ENCODE results near the gene SUCO. TPM values are rescaled to one million over a fixed set of nuclear protein-coding genes. Genes with fewer than 3 reads are reported as not detected.

SUCO gene
- total and polyA plus RNA-seq, 9 donors: 25.4 to 47.4 (median 34.6) TPM

DNA sequence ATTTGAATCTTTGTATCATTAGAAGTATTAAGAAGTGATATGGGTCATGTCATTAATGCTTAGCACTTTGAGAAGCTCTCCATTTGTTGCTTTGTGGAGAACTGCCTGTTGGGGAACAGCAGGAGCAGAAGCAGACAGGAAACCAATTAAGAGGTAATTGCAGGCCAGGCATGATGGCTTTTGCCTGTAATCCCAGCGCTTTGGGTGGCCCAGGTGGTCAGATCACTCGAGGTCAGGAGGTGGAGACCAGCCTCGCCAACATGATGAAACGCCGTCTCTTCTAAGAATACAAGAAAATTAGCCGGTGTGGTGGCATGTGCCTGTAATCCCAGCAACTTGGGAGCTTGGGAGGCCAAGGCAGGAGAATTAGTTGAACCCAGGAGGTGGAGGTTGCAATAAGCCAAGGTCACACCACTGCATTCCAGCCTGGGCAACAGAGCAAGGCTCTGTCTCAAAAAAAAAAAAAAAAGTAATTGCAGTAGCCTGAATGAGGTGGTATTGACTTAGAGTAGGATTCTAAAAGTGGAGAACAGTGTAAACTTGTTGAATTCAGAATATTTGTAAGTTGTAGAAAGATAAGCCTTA is 68.2 kb downstream of the SUCO start:
- no peak overlapping the region for H3K27ac ChIP-seq (ENCODE audit: low read length)
- no peaks in the 10 kb centered on the region for H3K27me3 ChIP-seq (ENCODE audit: control insufficient read depth, insufficient read depth, low read length)
- H3K36me3 ChIP-seq (ENCODE audit: control insufficient read depth, insufficient read depth, low read length): peaks cover 22% of the 10 kb centered on the region
- no peaks in the 10 kb centered on the region for H3K4me1 ChIP-seq (ENCODE audit: control insufficient read depth, insufficient read depth, low read length)
- H3K4me3 ChIP-seq (ENCODE audit: low read length): no peak overlapping the region
- H3K9me3 ChIP-seq (replicated peaks; ENCODE audit: control insufficient read depth, low read depth, low read length): no peaks in the 10 kb centered on the region
- WGBS (ENCODE audit: insufficient coverage): 88% methylated on average over 6 of the region's 6 CpGs
- no peak for DNase-seq

DNA sequence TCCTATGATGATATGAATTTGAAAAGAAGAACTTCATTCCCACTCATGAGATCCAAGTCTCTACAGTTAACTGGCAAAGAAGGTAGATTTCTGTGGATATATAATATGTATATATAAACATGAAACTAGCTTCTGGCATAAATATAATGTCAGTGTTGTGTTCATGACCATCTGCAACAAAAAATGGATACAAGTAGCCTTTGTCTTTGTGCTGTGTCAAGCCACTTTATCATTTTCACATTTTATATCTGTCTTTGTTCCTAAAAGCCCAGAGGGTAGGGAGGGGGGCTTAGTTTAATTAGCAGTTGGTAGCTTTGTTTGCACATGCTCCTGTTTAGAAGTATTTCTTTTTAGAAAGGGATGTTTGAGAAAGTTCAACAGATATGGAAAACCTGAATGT is 69.8 kb downstream of the SUCO start:
- Histone ChIP-seq H3K4me1 (ENCODE audit: control insufficient read depth, insufficient read depth, low read length) (no peaks in the 10 kb centered on the region), H3K36me3 (ENCODE audit: control insufficient read depth, insufficient read depth, low read length) (peaks cover 13% of the 10 kb centered on the region), H3K9me3 (replicated peaks; ENCODE audit: control insufficient read depth, low read depth, low read length) (no peaks in the 10 kb centered on the region), H3K4me3 (ENCODE audit: low read length) (no peak overlapping the region), H3K27ac (ENCODE audit: low read length) (no peak overlapping the region), H3K27me3 (ENCODE audit: control insufficient read depth, insufficient read depth, low read length) (no peaks in the 10 kb centered on the region)
- no peak for DNase-seq

DNA sequence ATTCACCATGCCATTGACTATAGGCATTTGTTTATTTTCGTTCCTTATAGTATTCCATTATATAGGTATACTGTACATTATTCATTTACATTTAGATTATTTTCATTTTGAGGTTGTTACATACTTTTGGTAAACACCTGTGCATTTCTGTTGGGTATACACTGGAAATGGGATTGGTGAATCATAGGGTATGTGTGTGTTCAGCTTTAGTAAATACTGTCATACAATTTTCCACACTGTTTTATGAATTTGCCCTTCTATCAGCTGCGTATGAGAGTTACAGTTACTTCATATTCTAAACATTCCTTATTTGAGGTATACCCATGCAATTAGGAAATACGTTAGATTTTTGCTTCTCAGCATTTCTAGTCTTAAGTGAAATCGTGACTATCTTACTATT is 70.9 kb downstream of the SUCO start:
- H3K4me3 ChIP-seq (ENCODE audit: low read length): no peak overlapping the region
- no peaks in the 10 kb centered on the region for H3K27me3 ChIP-seq (ENCODE audit: control insufficient read depth, insufficient read depth, low read length)
- peaks cover 14% of the 10 kb centered on the region for H3K36me3 ChIP-seq (ENCODE audit: control insufficient read depth, insufficient read depth, low read length)
- no peak for DNase-seq
- H3K4me1 ChIP-seq (ENCODE audit: control insufficient read depth, insufficient read depth, low read length): no peaks in the 10 kb centered on the region
- WGBS (ENCODE audit: insufficient coverage): no CpG with 5 or more reads among the region's 4 CpGs
- H3K9me3 ChIP-seq (replicated peaks; ENCODE audit: control insufficient read depth, low read depth, low read length): no peaks in the 10 kb centered on the region
- H3K27ac ChIP-seq (ENCODE audit: low read length): no peak overlapping the region

DNA sequence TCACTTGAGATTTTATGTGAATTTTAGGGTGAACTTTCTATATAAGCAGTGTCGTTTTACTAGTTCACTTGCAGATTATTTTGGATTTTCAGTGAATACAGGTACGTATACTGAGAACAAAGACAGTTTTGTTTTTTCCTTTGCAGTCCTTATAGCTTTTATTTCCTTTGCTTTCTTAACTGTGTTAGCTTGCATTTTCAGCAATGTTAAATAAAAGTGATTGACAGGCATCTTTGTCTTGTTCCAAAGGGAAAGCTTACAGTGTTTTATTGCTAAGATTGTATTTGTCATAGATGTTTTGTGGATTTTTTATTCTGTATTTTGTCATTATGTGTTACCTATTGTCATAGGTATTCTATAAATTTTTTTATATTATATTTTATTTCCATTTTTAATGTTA is 72.7 kb downstream of the SUCO start:
- no CpG with 5 or more reads among the region's 2 CpGs for WGBS (ENCODE audit: insufficient coverage)
- Histone ChIP-seq H3K27me3 (ENCODE audit: control insufficient read depth, insufficient read depth, low read length) (no peaks in the 10 kb centered on the region), H3K27ac (ENCODE audit: low read length) (no peak overlapping the region), H3K36me3 (ENCODE audit: control insufficient read depth, insufficient read depth, low read length) (peaks cover 16% of the 10 kb centered on the region), H3K9me3 (replicated peaks; ENCODE audit: control insufficient read depth, low read depth, low read length) (no peaks in the 10 kb centered on the region), H3K4me1 (ENCODE audit: control insufficient read depth, insufficient read depth, low read length) (no peaks in the 10 kb centered on the region), H3K4me3 (ENCODE audit: low read length) (no peak overlapping the region)
- no peak for DNase-seq

DNA sequence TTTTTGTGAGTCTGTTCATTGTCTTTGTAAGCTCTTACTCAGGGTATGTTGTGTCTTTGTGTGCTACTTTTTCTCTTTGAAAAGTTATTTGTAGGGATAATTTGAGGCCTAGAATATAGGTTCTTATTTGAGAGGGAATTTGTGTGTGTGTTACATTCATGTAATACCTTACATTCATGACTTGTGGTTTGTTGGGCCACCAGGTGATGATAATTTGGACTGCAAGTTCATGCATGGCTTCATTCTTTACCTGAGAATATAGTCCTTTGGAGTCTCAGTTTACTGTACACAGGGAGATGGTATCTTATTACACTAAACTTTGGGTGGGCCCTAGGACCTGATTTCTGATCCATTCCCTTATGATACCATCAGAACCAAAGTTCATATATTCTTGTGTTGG is 74.2 kb downstream of the SUCO start:
- Histone ChIP-seq H3K36me3 (ENCODE audit: control insufficient read depth, insufficient read depth, low read length) (peaks cover 9% of the 10 kb centered on the region), H3K9me3 (replicated peaks; ENCODE audit: control insufficient read depth, low read depth, low read length) (no peaks in the 10 kb centered on the region), H3K4me3 (ENCODE audit: low read length) (no peak overlapping the region), H3K27me3 (ENCODE audit: control insufficient read depth, insufficient read depth, low read length) (no peaks in the 10 kb centered on the region), H3K27ac (ENCODE audit: low read length) (no peak overlapping the region), H3K4me1 (ENCODE audit: control insufficient read depth, insufficient read depth, low read length) (no peaks in the 10 kb centered on the region)
- DNase-seq: no peak

DNA sequence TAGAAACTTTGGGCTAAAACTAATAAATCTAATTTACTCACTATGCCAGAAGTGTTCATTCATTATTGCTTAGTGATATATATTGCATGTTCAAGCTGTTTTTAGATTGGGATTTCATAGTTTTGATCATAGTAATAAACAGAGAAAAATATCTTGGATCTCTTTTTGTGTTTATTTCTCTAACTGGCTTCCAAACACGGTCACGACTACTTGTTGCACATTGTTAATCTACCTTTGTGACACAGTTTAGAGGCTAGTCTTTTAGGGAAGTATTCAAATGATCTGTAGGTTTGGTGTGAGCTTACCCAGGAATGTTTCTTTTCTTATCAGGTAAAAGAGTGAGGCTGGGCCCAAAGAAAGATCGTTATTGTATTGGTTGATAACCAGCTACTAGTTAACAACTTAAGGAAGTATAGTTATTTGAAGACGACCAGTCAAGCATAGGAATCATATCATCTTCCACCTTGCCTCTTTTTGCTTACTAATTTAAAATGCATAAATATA is 75.2 kb downstream of the SUCO start:
- Histone ChIP-seq H3K27me3 (ENCODE audit: control insufficient read depth, insufficient read depth, low read length) (no peaks in the 10 kb centered on the region), H3K36me3 (ENCODE audit: control insufficient read depth, insufficient read depth, low read length) (peaks cover 9% of the 10 kb centered on the region), H3K4me1 (ENCODE audit: control insufficient read depth, insufficient read depth, low read length) (no peaks in the 10 kb centered on the region), H3K27ac (ENCODE audit: low read length) (no peak overlapping the region), H3K9me3 (replicated peaks; ENCODE audit: control insufficient read depth, low read depth, low read length) (no peaks in the 10 kb centered on the region), H3K4me3 (ENCODE audit: low read length) (no peak overlapping the region)
- no CpG with 5 or more reads among the region's 4 CpGs for WGBS (ENCODE audit: insufficient coverage)
- DNase-seq: no peak

DNA sequence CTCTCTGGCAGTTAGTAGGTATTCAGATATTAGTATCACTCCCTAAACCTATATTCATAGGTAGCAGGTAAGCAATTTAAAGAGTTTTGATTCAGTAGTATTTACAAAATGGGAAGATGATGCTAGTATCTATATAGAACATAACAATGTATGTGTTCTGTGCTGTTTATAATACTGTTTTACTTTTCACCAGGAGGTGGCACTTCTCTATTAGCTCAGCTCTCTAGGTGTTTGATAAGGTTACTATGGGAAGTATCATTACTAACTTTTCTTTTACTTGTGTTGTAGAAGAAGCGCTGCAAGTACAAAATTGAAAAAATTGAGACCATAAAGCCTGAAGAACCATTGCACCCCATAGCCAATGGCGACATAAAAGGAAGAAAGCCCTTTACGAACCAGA is 76.6 kb downstream of the SUCO start:
- Histone ChIP-seq H3K4me1 (ENCODE audit: control insufficient read depth, insufficient read depth, low read length) (no peaks in the 10 kb centered on the region), H3K9me3 (replicated peaks; ENCODE audit: control insufficient read depth, low read depth, low read length) (no peaks in the 10 kb centered on the region), H3K36me3 (ENCODE audit: control insufficient read depth, insufficient read depth, low read length) (peaks cover 9% of the 10 kb centered on the region), H3K4me3 (ENCODE audit: low read length) (no peak overlapping the region), H3K27ac (ENCODE audit: low read length) (no peak overlapping the region), H3K27me3 (ENCODE audit: control insufficient read depth, insufficient read depth, low read length) (no peaks in the 10 kb centered on the region)
- WGBS (ENCODE audit: insufficient coverage): no CpG with 5 or more reads among the region's 3 CpGs
- DNase-seq: no peak

DNA sequence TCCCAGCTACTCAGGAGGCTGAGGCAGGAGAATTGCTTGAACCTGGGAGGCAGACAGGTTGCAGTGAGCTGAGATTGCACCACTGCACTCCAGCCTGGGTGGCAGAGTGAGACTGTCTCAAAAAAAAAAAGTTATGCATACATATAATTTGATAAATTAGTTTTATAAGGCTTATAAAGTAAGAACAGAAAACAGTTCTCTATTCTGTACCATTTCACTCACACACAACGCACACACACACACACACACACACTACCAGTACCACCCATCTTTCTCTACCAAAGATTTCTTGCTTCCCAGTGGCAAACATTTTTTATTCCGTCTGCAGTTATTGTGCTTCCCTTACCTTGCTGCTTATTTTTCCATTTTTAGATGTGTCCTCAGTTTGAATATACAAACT is 79.5 kb downstream of the SUCO start:
- DNase-seq: no peak
- Histone ChIP-seq H3K4me3 (ENCODE audit: low read length) (no peak overlapping the region), H3K27me3 (ENCODE audit: control insufficient read depth, insufficient read depth, low read length) (no peaks in the 10 kb centered on the region), H3K36me3 (ENCODE audit: control insufficient read depth, insufficient read depth, low read length) (peaks cover 9% of the 10 kb centered on the region), H3K9me3 (replicated peaks; ENCODE audit: control insufficient read depth, low read depth, low read length) (peaks cover 6% of the 10 kb centered on the region), H3K27ac (ENCODE audit: low read length) (no peak overlapping the region), H3K4me1 (ENCODE audit: control insufficient read depth, insufficient read depth, low read length) (no peaks in the 10 kb centered on the region)
- WGBS (ENCODE audit: insufficient coverage): 67% methylated on average over 2 of the region's 2 CpGs

DNA sequence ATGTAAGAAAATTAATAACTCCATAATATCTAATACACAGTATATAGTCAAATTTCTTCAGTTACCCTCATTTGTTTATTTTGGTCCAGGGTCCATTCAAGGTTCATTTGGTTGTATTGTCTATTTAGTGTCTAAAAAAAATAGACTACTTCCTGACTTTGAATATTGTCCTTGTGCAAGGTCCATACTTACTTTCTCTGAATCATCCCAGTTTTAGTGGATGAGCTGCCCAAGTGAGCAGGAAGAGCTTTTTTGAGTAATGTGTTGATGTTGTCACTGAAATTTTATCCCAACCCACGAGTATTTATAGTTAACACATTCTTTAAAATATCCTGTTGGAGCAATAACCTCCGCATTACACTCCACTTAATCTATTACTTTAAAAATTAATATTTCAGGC is 80.3 kb downstream of the SUCO start:
- H3K4me3 ChIP-seq (ENCODE audit: low read length): no peak overlapping the region
- WGBS (ENCODE audit: insufficient coverage): no CpG with 5 or more reads among the region's 2 CpGs
- H3K4me1 ChIP-seq (ENCODE audit: control insufficient read depth, insufficient read depth, low read length): no peaks in the 10 kb centered on the region
- peaks cover 9% of the 10 kb centered on the region for H3K36me3 ChIP-seq (ENCODE audit: control insufficient read depth, insufficient read depth, low read length)
- H3K27me3 ChIP-seq (ENCODE audit: control insufficient read depth, insufficient read depth, low read length): no peaks in the 10 kb centered on the region
- H3K9me3 ChIP-seq (replicated peaks; ENCODE audit: control insufficient read depth, low read depth, low read length): peaks cover 6% of the 10 kb centered on the region
- no peak overlapping the region for H3K27ac ChIP-seq (ENCODE audit: low read length)
- DNase-seq: no peak

DNA sequence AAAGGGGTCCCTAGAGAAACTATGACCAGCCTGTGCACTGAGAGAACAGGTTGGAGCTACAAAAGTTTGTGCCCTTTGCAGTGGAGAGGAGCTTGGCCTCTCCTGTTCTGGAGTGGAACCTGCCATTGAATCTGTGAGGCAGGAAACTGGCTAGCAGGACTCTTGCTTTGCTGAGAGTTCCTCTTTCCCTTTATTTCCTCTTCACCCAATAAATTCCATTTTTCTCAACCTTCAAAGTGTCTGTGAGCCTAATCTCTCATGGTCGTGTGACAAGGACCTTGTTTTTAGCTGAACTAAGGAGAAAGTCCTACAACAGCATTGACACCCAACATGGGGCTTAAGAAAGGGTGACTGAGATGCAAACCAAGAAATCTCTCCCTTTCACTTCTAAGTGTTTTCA is 83.2 kb downstream of the SUCO start:
- Histone ChIP-seq H3K9me3 (replicated peaks; ENCODE audit: control insufficient read depth, low read depth, low read length) (peaks cover 14% of the 10 kb centered on the region), H3K36me3 (ENCODE audit: control insufficient read depth, insufficient read depth, low read length) (no peaks in the 10 kb centered on the region), H3K4me1 (ENCODE audit: control insufficient read depth, insufficient read depth, low read length) (no peaks in the 10 kb centered on the region), H3K27ac (ENCODE audit: low read length) (no peak overlapping the region), H3K4me3 (ENCODE audit: low read length) (no peak overlapping the region), H3K27me3 (ENCODE audit: control insufficient read depth, insufficient read depth, low read length) (no peaks in the 10 kb centered on the region)
- no CpG with 5 or more reads among the region's 1 CpG for WGBS (ENCODE audit: insufficient coverage)
- no peak for DNase-seq

DNA sequence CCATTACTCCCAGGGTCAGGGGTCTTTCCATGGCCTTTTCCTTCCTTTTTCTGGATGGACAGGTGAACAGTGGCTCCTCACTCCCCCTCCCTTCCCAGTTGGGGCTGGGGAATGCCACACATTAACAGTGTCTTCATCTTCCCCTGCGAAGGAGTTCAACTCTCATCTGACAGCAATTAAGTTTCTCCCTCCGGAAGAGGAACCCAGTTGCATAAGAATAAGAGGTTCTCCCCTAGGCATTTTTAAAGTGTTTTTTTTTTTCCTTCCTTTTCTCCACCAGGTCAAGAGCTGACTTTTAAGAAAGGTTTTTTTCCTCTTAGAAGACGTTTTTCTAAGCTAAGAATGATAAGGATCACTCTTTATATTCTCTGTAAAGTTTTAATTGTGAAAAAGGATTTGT is 83.7 kb downstream of the SUCO start:
- H3K4me3 ChIP-seq (ENCODE audit: low read length): no peak overlapping the region
- H3K9me3 ChIP-seq (replicated peaks; ENCODE audit: control insufficient read depth, low read depth, low read length): peaks cover 14% of the 10 kb centered on the region
- no peaks in the 10 kb centered on the region for H3K4me1 ChIP-seq (ENCODE audit: control insufficient read depth, insufficient read depth, low read length)
- no peak for DNase-seq
- no CpG with 5 or more reads among the region's 3 CpGs for WGBS (ENCODE audit: insufficient coverage)
- no peaks in the 10 kb centered on the region for H3K36me3 ChIP-seq (ENCODE audit: control insufficient read depth, insufficient read depth, low read length)
- H3K27me3 ChIP-seq (ENCODE audit: control insufficient read depth, insufficient read depth, low read length): no peaks in the 10 kb centered on the region
- no peak overlapping the region for H3K27ac ChIP-seq (ENCODE audit: low read length)

Measured in muscle of leg (tissue), 11 donors.